Fibroblast of upper back skin (primary cell): ENCODE measurements around the gene ATP1A3.
A peak's percentile ranks its signal among the peaks of the same experiment; 100 is the strongest.
"Not testable (repeated sequence)": the region's sequence is repeated elsewhere in the genome, so short reads cannot be mapped to it uniquely, and the experiment has no call there.

Experiments used
- DNase-seq: peaks from one replicate; pipeline ENCODE4 v3.0.0-alpha.2; 2013

The ATP1A3 gene

DNA sequence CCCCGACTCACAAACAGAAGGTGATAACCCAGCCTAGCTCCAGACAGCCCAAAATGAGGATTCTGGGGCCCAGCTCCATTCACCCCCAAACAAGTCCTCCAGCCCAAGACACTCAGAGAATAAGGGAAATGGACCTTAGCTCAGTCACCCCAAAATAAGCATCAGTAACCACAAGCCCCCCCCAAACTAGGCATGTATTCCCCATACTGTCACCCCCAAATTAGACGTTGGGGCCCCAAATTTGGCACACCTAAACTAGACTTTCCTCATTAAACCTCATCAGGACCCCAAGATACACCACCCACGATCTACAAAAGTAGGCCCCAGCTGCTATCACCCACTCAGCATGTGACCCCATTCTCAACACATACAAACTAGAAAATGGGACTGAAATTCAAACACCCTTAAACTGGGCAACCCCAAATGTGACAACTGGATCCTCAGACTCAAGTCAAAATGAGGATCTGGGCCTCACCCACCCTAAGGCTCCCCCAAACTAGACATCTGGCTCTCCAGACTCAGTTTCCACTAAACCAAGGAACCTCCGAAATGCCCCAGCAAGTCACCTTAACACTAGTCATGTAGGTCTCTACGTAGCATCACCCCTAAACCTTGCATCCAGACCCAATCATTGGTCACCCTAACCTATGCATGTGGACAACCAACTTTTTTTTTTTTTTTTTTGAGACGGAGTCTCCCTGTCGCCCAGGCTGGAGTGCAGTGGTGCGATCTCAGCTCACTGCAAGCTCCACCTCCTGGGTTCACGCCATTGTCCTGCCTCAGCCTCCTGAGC, 52.4 kb downstream of the ATP1A3 start:
- DNase-seq, result no peak

DNA sequence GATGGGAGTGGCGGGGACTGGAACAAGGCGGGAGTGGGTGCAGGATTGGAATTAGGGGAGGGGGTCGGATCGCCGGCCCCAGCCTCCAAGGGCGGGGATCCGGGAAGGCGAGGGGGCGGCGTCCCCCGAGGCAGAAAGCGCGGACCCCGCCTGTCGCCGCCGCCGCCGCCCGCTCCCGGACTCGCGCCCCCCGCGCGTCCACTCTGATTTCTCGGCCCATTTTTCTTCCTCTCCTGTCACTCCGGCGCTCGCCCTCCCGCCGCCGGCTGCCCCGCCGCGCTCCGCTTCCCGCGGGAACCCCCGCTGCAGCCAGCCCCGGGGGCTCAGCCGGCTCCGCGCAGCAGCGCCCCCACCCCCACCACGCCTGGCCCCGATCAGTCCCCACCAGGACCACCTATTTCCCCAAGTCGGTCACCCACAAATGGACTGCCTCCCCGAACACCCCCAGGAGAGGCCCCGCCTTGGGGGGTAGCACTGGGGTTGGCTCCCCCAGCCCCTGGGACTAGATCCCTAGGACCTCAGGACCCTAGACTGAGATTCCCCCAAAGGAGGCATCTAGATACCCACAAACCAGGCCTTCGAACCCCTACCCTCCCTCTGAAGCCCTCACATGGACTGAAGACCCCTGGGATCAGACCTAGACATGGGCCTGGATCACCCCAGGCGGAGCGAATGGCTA, 53.2 kb downstream of the ATP1A3 start:
- no peak for DNase-seq

DNA sequence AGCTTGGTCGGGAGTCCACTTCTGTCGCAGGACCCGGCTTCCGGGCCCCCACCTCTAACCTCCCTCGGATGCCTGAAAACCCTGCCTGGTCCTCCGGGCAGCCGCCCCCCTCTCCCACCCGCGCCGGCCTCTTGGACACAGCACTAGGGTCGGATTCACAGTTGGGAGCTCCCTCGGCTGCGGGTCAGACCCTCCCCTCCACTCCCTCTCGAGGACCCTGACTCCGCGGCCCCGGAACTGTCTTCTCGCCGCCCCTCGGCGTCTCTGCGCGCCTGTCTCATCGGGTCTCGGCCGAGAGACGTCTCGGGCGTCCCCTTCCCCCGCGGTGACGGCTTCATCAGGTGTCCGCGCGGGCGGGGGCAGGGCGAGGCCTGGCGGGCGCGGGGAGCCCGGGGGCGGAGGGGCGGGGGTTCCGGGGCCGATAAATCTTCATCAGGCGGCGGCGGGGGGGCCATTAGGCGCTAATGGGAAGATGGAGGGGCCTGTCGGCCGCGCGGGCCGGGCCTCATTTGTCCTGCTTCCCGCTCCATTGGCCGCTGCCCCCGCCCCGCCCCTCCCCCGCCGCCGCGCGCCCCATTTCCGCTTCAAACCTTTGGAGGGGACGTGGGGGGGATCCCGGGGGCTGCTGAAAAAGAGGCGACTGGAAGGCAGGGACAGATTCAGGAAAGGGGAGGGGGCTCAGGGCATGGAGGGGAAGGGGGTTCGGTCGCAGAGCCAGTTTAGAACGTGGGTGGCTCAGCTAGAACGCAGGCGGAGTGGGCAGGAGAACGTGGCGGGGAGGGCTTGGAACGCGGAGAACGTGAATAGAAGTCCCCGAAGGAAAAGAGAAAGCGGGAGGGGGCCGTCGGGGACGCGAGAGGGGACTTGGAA, 53.9 kb downstream of the ATP1A3 start:
- no peak for DNase-seq

DNA sequence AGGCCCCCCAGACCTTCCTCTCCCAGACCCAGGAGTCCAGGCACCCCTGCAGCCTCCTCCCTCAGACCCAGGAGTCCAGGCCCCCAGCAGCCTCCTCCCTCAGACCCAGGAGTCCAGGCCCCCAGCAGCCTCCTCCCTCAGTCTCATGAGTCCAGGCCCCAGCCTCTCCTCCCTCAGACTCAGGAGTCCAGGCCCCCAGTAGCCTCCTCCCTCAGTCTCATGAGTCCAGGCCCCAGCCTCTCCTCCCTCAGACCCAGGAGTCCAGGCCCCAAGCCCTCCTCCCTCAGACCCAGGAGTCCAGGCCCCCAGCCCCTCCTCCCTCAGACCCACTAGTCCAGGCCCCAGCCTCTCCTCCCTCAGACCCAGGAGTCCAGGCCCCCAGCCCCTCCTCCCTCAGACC, 54.8 kb downstream of the ATP1A3 start:
- DNase-seq, result not testable (repeated sequence)

DNA sequence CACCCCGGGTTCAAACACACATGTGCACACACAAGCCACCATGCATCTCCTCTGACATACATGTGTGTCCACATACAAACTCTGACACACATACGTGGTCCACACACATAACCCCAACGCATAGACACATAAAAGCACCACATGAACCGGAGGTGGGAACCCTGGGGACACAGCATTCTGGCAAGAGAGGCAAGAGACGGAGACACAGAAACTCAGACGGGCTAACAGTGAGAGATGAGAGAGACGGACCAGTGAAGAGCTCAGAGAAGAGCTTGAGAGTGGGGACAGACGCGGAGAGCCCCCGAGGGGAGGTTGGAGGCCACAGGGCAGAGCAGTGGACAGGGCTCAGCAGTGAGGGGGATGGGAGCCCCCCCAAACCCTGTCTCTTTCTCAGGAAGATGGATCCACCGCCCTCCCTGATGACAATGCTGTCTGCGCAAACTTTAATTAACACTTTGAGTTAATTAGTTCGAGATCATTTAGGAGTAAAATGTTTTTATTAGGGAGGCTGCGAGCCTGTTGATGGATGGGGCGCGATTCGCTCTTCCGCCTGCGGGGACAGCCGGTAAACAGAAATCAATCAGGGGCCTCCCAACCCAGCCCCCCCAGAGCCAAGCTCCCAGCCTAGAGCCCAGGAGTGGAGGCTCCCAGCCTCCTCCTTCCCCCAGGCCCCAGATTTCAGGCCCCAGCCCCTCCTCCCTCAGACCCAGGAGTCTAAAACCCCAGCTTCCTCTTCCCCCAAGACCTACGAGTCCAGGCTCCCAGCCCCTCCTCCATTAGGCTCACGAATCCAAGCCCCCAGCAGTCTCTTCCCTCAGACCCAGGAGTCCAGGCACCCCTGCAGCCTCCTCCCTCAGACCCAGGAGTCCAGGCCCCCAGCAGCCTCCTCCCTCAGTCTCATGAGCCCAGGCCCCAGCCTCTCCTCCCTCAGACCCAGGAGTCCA, 56.2 kb downstream of the ATP1A3 start:
- no peak for DNase-seq

DNA sequence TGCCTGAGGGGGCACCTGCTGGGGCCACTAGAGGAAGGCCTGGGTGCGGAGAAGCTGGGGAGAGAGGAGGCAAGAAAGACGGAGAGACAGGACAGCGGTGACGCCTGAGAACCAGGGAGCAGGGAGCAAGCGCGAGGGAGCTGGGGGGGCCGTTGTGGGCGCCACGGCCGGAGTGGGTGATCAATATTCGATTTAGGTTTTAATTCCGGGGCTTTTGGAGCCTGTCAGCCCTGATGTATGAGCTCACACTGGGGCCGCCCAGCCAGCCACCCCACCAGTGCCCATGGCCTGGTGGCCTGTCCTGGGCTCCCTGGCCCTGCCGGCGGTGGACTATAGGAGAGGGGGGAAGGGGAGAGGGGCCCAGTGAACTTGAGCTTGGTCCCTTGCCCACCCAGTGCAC, 57.1 kb downstream of the ATP1A3 start:
- DNase-seq, result no peak

DNA sequence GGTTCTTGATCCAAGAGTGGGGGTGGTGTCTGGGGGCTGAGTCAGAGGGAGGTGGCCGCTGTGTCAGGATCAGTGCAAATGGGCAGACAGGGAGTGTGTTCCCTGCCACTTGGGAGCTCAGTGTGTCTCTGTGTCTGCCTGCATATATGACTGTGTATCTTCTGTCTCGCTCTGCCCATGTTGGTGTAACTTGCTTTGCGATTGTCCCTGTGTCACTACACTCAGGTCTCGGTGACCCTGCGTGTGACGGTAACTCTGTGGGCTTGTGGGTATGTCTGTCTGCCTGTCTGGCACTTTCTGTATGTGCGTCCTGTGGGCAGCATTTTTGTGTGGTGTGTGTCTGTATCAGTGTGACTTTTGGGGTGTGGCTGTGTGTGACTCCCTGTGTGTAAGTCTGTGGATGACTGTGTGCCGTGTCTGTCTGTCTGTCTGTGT, 57.6 kb downstream of the ATP1A3 start:
- DNase-seq, result no peak

DNA sequence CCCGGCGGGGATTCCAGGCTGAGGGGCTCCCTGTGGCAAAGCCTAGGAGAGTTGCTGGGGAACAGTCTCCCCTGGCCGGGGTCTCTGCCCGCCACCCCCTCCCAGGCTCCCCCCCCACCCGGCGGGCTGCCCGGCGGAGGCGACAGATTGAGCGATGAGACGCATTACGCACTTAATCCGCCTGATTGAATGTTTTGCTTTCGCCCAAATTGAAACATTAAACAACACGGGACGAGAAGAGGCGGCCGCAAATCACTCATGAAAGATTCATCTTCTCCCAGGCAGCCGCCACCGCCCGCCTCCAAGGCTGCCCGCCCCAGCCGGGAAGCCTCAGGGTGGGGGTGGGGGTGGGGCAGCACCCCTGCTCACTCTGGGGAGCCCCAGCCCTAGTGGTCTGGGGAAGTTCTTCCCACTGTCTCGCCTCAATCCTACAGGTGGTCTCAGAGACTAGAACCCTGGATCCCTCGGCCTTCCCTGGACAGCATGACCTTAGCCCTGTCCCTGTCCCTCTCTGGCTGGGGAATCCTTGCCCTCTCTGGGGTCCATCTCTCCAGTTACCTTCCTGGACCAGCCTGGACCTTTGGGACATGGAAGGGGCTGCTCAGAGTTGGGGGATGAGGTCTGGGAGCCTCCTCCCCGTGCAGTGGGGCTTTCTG, 58.1 kb downstream of the ATP1A3 start:
- DNase-seq, result no peak

DNA sequence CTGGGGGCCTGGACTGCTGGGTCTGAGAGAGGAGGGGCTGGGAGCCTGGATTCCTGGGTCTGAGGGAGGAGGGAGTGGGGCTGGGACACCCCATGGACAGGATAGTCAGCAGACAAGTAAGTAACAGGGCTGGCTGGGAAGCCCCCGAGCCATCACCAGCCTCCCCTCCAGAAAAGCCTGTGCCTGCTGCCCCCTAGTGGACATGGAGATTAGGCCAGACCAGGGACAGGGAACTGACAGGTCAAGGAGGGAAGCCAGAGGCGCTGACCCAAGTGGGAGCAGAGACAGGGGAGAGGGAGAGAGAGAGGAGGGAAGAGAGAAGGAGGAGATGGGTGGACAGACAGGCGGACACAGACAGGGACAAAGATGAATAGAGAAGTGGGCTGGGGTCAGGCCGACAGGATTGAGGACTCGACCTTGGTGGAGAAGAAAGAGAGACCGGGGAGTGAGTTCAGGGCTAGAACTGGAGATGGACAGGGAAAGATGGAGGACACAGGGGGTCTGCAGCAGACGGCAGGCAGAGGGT, 59.1 kb downstream of the ATP1A3 start:
- DNase-seq, result peak; percentile 56

DNA sequence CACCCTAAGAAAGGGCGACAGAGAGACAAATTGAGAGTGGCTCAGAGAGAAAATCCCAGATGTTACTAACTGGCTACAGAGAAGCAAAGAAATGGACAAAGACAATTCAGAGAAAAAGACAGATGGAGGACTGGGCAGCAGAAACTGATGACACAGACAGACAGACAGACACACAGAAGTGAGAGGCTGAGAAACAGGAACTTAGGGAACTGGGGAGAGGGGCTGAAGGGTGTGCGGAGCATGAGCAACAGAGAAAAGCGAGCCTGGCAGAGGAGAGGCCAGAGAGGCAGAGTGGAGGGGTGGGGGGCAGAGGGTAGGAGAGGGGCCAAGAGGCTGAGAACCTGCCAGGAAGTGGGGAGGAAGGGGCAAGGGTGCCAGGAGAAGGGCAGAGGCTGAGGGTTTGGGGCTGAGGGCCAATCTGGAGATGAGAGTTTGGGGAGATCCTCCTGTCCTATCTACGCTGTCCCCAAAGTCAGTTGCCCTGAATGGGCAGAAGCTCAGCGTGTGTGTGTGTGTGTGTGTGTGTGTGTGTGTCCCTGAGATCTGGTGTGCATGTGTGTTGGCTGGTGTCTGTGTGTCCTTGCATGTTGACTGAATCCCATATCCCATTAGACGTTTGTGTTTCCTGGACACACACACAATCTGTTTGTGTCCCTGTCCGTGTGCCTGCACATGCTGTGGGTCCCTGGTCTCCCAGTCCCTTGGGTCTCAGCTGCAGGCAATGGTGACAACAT, 60.2 kb downstream of the ATP1A3 start:
- no peak for DNase-seq

DNA sequence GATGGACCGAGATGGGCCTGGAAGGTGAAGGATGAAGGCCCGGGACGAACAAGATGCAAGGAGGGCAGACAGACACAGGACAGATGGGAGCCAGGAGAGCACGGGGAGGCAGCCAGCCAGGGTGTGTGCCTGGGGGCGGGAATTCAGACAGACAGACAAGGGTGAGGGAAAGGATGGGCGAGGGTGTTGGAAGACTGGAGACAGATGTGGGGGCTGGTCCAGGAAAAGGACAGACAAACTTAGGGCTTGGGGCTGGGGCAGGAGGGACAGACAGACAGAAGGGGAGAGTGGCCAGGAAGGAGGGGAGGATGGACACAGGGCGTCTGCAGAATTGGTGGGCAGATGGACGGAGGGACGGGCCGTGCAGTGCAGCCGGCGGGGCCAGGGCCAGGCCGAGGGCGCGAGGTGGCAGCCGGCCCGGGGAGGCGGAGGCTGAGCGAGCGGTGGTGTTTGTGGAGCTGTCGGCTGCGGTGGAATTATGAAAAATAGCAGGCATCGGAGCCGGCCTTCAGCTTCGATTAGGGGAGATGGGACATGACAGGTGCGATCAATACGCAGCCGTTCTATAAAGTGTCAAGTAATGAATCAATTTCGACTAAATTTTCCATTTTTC, 61.2 kb downstream of the ATP1A3 start:
- no peak for DNase-seq

DNA sequence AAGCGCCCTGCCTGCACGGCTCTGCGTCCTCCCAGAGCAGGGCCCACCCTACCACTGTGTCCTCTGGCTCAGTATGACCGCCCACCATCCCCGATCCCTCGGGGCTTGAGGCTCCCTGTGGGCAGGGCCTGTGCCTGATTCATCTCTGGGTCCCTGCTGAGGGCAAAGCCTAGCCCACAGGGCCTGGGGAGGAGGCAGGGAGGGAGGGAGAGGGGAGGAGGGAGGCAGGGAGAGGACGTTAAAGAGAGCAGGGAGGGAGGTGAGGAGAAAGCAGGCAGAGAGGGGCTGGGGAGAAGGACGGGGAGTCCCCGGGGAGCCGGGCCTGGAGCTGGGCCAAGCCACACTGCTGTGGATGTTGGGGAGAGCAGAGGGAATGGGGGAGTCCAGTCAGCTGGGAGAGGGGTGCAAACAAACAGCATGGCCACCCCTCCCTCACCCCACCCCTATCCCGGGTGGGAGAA, 61.7 kb downstream of the ATP1A3 start:
- DNase-seq, result no peak

DNA sequence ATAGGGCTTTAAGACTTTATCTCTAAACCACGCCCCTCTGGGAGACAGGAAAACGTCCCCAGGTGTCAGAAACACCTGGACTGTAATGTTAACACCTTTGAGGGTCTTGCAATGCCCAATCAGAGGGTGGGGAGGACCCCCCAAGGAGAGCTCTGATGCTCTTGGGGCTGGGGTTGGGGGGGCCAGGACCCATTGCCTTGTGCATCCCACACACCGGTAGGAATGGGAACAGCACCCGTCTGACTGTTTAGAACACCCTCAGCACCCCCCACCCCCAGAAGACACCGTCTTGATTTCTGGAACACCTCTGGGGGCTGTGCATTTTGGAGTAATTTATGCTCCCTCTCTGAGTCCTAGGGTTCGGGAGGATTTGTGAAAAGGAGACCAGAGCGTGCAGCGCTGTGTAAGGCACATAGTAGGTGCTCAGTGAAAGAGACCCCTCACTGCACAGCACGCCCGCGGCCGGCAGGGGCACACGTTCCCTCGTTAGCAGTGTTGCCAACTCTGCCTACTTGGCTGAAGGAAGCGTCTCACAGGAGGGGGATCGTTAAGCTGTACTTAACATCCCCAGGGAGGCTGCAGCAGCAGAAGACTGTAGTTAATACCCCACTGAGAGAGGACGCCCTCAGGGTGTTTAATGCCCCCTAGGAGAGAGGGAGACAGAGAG, 63.0 kb downstream of the ATP1A3 start:
- no peak for DNase-seq

DNA sequence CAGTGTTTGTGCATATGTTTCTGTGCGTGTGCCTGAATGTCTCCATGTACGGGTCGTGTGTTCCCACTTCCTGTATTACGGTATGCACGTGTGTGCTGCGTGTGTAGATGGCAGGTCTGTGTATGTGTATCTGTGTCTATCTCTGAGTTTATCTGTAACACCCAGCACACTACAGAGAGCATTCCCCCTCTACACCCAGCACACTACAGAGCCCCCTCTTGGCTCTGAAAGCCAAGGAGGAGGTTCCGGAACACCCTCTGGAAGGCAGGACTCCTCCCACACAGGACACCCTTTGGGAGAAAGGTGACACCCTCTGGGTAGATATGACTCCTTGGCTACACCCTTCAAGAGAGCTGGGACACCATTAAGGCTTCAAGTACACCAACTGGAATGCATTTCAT, 63.7 kb downstream of the ATP1A3 start:
- no peak for DNase-seq

DNA sequence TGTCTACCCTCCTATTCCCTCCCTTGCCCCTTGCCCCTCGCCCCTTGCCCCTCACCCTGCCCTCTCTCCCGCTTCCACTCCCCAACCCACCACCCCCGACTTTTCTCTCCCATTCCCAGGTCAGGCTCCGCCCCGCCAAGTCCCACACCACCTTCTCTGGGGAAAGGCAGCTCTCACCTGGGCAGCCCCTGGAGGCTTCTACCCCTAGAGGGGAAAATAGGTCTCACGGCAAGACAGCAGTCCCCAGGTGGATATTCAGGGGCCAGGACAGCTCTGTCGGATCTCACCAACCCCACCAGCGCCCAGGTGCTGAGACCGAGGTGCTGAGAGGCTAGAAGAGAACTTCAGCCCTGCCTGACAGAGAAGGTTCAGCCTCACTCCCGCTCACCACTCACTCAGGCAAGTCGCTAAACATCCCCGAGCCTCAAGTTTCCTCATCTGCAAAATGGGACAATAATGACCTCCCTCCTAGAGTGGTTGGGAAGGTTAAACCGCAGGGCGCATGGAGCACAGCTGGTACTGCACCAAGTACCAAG, 64.4 kb downstream of the ATP1A3 start:
- no peak for DNase-seq

DNA sequence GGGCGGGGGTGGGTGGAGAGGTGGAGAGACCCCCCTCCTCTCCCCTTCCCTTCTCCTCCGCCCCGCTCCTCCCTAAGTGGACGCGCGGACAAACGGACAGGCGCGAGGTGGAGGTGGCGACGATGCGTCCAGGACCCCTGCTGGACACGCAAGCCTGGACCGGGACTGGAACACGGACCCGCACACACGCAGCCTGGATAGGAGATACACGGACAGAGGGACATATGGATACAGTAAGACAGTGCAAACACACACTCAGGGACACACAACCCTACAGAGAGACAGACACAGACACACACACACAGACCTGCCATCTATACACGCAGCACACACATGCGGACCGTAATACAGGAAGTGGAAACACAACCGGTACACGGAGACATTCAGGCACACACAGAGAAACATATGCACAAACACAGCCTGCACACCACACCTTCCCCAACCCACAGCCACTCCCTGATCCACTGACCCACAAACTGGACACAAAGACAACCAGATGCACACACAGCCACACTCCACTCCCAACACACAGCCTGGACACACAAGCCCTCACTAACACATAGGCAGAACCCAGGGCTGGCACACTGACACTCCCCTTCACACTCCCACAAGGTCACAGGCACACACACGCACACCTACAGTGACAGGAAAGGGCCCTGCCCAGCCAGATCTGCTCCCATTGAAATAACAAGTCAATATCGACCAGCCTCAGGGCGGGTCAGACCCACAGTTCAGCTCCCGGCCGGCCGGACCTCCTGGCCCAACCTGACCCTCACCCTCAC, 65.1 kb downstream of the ATP1A3 start:
- DNase-seq, result no peak

DNA sequence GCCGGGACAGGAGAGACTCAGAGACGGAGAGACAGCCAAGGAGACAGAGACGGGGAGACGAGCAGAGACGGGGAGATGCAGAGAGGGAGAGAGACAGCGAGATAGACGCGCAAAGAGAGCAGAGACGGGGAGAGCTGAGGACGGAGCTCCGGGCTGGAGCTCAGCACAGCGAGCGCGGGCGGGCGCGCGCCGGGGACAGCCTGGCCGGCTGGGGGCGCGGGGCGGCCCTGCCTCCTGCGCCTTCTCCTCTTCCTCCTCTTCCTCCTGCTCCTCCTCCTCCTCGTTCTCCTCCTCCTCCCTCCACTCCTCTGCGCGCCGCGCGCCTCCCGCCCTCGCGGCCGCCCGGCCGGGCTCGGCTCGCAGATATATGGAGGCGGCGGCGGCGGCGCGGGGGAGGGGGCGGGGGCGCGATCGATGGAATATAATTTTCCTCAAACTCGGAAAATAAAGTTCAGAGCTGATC, 65.8 kb downstream of the ATP1A3 start, which contains the start of gene ERFL:
ERFL (minus strand) TSS at position 229 of the 463 bp plus-strand sequence. CDS start 15,530 bp downstream, outside the sequence.
- DNase-seq, result no peak

DNA sequence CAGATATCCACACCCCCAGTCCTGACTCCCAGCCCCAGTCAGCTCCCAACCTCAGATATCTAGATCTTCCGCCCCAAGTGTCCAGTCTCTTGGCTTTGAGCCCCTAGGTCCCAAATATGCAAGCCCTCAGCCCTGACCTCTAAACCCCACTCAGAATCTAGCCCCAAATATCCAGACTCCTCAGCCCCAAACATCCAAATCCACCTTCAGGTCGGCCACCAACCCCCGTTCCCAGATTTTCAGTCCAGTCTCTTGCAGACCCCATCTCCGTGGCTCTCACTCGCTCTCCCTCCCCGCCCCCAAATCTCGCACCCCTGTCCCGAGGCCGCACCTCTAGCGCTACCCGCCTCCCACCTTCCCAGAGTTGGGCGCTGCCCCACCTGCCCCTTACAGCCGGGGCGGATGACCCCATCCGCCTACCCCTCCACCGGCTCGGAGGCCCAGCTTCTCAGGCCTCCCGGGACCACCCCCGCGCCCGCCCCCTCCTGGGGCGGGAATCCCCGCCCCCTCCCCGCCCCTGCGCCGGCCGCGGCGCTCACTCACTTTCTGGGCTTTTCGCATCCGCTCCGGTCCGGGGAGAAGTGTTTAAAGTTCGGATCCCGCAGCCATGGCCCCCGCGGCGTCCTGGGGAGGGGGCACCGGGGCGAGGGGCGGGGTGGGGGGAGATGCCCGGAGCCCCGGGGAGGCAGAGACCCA, 66.4 kb downstream of the ATP1A3 start:
- DNase-seq, result no peak
